GM18868 (cell line): Measurements from ENCODE around the gene SGCA.
A peak's percentile ranks its signal among the peaks of the same experiment; 100 is the strongest.

Experiments
- ATAC-seq: cut with Tn5 transposase; IDR thresholded peaks from one replicate; pipeline ENCODE4 v1.9.1; 2021; ENCODE audit warnings: mild to moderate bottlenecking, moderate library complexity; ENCODE audit not compliant: unreplicated experiment

SGCA gene

DNA sequence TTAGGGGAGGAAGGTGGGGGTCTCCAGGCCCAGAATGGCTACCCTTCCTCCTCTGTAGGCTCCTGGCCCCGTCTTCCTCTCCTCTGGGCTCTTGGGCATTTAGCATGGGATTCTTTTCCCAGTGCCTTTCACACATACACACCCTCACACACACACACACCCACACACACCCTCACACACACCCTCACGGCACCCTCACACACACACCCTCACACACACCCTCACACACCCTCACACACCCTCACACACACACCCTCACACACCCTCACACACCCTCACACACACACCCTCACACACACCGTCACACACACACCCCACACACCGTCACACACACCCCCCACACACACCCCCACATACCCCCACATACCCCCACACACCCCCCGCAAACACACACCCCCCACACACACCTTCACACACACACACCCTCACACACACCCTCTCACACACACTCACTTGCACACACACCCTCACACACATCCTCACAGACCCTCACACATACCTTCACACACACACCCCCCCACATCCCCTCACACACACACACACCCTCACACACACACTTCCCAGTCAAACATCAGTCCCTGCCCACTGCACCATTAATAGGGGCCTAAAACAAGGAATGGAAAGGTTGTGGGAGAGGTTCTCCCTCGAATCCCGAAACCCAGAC is 845 bp downstream of the SGCA start:
- ATAC-seq, result no peak

DNA sequence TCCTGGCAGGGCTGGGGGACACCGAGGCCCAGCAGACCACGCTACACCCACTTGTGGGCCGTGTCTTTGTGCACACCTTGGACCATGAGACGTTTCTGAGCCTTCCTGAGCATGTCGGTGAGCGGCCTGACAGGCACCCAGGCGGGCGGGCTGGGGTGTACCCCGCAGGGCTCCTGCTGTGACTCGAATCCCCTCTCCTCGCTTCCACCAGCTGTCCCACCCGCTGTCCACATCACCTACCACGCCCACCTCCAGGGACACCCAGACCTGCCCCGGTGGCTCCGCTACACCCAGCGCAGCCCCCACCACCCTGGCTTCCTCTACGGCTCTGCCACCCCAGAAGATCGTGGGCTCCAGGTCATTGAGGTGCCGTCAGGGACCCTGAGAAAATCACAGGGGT is 1.6 kb downstream of the SGCA start:
- no peak for ATAC-seq

DNA sequence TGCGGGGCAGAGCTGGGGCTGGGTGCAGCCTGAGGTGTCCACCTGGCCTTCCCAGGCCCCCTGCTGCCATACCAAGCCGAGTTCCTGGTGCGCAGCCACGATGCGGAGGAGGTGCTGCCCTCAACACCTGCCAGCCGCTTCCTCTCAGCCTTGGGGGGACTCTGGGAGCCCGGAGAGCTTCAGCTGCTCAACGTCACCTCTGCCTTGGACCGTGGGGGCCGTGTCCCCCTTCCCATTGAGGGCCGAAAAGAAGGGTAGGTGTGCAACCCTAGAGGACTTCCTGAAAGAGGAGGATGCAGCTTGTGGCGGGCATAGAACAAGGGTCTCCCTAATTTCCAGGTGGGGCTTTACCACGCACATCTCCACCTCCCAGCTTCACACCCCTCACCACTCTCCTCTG is 2.5 kb downstream of the SGCA start:
- ATAC-seq, result no peak

DNA sequence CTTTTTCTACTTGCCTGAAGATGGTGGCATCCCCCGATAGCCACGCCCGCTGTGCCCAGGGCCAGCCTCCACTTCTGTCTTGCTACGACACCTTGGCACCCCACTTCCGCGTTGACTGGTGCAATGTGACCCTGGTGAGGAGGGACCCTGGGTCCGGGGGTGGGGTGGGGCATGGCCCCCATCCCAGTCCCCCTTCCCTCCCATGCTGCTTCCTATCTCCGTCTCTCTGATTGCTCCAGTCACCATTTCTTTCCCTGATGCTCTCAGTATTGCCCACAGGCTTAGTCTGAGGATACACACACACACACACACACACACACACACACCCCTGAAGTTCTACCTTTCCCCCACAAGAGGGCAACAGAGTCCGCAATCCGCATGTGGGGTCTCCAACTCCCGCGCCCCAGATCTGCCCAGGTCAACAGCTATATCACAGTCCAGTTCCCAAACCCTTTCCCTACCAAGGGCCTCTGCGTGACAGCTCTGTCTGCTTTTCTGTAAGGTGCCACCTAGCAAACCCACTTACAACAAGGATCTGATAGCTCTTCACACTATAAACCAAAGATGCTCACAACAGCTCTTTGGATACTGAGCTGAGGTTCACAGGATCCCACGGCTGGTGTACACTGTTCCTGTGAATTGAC is 3.4 kb downstream of the SGCA start:
- ATAC-seq, result no peak

DNA sequence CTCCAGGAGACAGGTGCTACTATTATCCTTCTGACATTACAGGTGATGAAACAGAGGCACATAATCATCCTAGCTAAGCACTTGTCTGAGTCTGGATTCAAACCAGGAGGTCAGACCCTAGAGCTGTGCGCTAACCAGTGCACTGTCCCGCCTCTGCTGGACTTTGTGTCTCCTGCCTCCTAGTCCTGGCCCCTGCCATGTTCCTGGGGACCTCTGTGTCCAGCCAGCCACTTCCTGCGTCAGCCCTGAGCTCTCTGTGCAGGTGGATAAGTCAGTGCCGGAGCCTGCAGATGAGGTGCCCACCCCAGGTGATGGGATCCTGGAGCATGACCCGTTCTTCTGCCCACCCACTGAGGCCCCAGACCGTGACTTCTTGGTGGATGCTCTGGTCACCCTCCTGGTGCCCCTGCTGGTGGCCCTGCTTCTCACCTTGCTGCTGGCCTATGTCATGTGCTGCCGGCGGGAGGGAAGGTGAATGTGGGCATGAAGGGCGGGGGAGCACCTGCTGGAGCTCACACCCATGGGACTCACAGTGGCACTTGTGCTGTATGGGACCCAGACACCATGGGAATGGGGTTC is 4.2 kb downstream of the SGCA start:
- no peak for ATAC-seq

DNA sequence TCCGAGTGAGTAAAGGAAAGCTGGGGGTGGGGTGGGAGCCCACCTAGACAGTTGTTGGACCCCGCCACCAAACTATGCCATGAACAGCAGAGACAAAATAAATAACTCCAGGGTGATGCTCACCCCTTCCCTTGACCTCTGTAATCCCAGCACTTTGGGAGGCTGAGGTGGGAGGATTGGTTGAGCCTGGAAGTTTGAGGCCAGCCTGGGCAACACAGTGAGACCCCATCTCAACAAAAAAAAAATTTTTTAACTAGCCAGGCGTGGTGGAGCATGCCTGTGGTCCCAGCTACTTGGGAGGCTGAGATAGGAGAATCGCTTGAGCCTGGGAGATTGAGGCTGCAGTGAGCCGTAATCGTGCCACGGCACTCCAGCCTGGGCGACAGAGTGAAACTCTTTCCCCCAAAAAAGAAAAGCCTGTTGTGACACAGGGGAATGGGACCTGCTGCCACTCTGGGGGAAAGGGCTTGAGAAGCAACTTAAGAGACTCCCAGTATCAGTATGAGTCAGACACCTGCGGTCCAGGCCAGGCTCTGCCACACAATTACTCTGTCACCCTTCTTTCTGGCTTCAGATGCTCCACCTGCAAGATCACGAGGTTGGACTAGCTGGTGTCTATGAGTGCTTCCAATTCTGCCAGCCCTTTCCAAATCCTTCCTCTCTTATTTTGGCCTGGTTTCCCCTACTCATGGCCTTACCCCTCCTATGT is 5.0 kb downstream of the SGCA start:
- peak; percentile 83 for ATAC-seq

DNA sequence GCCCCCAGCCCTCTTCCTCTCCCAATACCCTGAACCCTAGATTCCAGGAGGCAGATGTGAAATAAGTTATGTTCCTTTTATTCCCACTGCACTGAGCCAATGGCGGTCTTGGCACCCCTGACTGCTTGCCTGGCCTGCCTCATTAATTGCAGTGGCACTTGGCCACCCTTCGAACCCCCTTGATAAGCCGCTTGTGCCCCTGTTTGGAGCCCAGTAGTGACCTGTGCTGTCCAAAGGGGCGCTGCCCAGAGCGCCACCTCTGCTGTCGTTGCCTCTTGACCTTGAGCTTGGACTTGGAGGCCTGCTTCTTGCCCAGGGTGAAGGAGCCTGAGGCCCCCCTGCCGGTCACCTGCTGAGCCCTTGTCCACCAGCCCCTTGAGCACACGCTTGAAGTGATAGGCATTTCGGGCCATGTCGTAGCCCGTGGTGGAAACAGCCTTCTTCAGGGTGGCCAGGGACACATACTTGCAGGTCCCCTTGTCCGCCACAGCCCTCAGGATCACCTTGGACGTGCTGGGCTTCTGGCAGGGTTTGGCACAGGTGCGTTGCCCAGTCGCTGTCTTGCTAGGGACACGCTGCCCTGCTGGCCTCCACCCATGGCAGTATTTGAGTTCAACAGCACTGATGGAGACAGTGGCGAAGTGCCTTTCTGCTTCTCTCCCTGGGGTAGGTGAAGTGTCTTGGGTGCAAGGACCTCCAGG is 5.7 kb downstream of the SGCA start:
- no peak for ATAC-seq

DNA sequence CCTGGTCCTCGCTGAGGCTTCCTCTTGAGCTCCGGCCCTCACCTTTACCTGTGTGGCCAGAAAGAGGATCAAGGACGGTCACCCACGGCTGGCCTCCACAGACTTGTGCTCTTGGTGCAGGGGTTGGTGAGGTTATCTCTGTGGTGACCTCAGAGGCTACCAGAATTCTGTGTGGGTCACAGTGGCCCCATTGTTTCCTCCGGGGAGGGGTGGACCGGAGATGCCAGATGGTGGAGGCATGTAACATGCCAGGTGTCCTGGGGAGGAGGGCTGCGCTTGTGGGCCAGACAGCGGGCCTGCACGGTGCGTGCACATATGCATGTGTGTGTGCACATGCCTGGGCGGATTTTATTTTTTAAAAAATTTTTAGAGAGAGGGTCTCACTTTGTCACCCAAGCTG is 6.3 kb downstream of the SGCA start:
- no peak for ATAC-seq

DNA sequence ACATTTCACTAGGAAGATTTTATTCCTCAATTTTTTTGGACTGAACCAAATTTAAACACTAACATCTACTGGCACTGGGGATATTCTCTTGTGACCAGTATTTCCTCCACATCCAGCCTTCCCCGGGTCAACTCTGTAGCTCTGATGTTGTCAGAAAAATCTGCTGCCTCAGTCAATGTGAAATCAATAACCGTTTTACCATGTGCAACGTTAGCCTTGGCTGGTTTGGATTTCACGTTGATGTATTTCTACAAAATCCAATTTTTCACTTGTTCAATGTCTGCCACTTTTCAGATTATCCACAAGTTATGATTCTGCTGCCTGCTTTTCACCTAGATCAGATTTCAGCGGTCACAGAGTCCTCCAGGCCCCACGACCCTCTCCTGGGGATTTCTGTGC is 7.1 kb downstream of the SGCA start:
- no peak for ATAC-seq

DNA sequence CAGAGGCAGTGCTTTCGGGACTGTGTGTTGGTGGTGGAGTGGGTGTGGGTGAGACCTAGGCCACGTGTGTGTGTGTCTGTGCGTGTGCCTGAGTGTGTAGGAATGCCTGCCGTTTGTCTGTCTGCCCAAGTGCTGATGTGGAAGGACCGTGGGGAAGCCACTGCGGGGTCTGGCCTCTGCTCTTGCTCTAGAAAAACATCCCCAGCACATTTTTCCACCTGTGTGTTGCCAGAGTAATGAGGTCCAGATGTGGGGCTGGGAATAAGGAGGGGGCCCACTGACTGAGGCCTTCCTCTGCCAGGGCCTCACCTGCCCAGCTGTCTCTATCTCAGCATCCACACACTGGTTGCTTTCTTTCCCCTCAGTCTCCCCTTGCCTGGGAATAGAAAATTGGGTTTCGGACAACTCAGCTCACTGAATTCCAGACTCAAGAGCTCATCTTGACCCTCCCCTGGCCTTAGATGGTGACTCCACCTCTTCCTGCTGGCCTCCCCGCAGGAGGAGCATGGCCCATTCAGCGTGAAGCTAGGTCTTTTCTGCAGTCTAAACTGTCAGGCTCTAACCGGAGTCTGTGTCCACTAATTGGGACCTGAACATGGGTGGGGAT is 7.6 kb downstream of the SGCA start:
- no peak for ATAC-seq

DNA sequence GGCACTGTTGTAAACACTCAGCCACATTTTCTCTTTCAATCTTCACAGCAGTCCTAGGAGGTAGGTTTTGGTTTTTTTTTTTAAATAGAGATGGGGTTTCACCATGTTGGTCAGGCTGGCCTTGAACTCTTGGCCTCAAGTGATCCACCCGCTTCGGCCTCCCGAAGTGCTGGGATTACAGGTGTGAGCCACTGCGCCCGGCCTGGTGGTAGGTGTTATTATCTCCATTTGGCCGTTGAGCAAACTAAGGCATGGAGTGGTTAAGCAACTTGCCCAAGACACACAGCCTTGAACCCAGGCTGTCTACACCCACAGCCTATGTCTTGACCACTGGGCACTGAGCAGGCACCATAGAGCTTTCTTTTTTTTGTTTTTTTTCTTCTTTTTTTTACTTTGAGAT is 8.6 kb downstream of the SGCA start:
- ATAC-seq, result no peak

DNA sequence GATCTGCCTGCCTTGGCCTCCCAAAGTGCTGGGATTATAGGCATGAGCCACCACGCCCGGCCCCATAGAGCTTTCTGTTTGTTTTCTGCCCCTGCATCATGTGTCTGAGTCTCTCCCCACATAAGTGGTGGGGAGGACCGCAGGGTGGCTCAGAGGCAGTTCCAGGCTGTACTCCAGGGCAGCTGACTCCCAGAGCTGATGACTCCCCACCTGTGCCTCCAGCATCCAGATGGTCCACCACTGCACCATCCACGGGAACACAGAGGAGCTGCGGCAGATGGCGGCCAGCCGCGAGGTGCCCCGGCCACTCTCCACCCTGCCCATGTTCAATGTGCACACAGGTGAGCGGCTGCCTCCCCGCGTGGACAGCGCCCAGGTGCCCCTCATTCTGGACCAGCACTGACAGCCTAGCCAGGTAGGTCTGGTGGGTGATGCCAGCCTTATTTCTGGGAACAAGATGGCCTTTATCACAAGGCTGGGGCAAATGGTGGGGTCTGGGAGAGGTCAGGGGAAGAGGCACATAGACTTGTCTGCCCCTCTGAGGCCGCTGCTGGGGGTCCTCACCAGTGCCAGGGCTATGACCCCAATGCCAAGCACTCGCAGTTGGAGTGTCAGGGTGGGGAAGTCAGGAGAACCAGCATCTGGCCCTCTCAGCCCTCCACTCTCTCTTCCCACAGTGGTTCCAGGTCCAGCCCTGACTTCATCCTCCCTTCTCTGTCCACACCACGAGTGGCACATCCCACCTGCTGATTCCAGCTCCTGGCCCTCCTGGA is 9.4 kb downstream of the SGCA start:
- ATAC-seq, result no peak

DNA sequence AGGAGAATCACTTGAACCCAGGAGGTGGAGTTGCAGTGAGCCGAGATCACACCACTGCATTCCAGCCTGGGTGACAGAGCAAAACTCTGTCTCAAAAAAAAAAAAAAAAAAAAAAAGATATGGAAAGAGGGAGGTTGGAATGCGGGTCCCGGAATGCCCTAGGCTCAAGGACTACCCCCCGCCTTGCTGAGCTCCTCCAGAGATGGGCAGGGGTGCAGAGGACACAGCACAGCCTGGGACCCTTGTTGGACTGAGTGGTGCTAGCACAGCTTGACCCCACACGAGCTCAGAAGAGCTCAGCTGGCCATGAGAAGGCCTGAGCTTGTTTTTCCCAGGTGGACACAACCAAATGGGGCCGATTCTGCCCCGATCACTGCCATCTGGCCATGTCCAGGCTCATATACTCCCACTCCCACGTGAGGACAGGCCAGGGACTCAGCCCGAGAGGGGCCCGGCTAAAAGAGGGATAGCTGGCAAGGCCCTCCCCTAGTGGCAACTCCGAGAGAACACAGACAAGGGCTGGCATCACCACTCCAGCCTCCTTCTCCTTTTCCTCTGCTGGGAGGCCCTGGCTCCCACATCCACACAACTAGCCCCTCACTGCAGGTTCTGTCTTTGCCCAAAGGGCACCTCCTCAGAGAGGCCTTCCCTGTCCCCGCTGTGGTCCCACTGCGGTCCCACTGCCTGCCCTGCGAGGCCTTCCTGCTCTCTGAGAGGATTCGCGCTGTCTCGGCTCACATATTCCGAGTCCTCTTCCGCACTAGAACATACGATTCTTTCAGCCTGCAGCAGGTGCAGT is 11.0 kb downstream of the SGCA start:
- ATAC-seq, result no peak

DNA sequence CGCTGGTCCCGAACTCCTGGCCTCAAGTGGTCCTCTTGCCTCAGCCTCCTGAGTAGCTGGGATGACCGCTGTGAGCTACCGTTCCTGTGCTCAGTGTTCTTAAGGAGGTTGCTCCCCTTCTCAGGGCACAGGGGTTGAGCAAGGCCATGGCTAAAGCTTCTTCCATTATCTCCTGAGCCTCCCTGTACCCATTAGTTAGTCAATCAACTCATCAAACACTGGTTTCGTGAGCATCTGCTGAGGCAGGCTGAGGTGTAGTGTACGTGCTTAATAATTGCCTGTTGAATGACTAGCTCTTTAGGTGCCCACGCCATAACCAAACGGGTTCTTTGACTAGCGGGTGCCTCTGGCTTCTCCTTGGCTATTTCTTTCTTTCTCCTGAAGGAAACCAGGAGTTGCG is 11.7 kb downstream of the SGCA start:
- ATAC-seq, result no peak

DNA sequence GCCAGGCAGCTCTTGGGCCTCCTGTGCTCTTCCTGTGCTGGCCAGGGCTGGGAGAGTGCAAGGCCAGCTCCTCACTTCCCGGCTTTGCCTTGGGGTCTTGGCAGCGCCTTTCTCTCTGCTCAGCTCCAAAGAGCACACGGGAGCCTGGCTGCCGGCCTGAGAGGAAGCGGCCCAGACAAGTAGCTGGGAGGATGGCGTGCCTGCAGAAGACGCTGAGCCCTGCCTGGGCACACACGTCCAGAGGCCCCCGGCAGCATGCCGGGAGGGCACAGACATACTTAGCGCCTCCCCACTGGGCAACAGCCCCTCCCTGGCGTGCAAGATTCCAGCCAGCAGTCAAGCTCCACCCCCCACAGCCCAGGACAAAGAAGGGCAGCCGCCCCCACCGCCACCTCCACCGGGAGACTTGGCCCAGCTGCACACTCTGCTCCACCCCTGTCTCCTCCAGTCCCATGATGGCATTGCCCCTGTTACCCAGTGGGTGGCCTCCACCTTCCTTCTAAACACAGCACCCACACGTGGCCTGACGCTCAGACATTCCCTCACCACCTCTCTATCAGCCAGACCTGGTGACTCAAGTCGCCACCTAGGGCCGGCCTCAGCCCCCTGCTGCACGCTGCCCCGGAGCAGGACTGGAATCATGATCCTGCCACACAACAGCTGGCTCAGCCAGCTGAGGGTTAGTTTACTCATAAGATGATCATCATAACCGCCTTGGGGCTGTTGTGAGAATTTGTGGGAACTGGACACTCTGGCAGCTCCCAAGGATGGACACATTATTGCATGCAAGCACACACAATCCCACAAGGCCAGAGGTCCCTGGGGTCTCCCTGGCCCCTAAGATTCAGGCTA is 12.4 kb downstream of the SGCA start:
- ATAC-seq, result no peak

DNA sequence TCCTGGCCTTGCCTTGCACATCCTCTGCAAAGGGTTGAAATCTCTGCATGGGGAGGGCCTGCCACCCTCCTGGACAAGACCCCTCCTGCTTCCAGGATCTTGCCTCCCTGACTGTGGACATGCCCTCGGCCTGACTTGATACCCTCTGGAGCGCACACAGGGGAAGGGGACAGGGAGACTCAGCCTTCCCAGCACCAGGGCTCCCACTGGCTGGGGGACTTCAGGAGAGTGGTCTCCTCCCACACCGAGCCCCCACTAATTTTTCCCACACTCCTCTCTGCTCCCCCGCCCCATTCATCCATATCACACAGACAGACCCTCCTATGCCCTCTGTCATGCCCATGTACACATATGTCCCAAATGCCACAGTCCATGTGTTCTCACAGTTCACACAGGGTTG is 14.3 kb downstream of the SGCA start:
- ATAC-seq, result no peak

DNA sequence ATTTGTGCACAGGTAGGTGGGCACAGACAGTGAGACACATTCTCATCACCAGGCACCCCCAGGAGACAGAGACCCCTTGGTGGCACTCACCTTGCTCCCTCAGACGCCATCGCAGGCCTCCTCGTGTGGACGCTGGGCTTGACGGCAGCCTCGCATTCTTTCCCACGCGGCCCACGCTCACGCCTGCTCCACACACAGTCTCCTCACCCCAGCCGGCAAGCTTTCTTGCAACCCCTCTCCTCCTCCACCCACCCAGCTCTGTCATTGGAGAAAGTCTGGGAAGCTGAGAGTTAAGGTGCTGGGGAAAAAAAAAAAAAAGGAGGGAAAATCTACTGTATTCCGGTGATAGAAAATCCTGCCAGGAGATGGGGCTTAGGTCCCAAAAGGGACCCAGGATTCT is 14.8 kb downstream of the SGCA start:
- ATAC-seq, result no peak

DNA sequence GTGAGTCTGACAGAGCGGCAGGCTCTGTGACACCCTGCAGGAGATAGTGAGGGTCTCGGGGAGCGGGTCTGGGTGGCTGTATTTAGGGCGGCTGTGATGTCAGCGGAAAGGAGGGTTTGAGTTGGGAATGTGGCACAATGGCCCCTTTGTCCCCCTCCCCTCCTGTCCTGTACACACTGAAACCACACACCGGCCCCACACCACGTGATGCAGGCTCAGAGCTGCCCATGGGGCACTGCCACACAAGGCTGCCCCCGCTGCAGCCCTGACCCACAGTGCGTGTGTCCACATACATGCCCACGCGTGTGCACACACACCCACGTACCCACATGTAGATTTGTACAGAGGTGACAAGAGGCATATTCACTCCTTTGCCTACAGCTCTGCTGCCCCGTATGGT is 15.3 kb downstream of the SGCA start:
- ATAC-seq, result no peak
